NCI-H1436 (cell line): Measurements from ENCODE around the gene PDXK.

Experiments
- DNase-seq: peaks from one replicate; lab custom pipeline; 2025; lab: John Stamatoyannopoulos, UW

The PDXK gene

GRCh38 chr21:43764576-43765495 lies 45.9 kb downstream of the PDXK start:
- DNase-seq = no peak

GRCh38 chr21:43766734-43767497 lies 48.0 kb downstream of the PDXK start:
- DNase-seq = no peak

- DNase-seq = no peak
Observed at GRCh38 chr21:43767498-43767983, 48.6 kb downstream of the PDXK start.

- DNase-seq = no peak
Observed at GRCh38 chr21:43767984-43768867, 49.3 kb downstream of the PDXK start.

- no peak for DNase-seq
Observed at GRCh38 chr21:43768868-43769167, 49.9 kb downstream of the PDXK start.

GRCh38 chr21:43769325-43769958 lies 50.5 kb downstream of the PDXK start:
- no peak for DNase-seq

GRCh38 chr21:43770066-43770655 lies 51.2 kb downstream of the PDXK start:
- no peak for DNase-seq

GRCh38 chr21:43771199-43771675 lies 52.3 kb downstream of the PDXK start:
- no peak for DNase-seq

GRCh38 chr21:43771698-43772424 lies 52.9 kb downstream of the PDXK start:
- no peak for DNase-seq

- no peak for DNase-seq
Observed at GRCh38 chr21:43772425-43772821, 53.5 kb downstream of the PDXK start.

GRCh38 chr21:43774163-43774562 lies 55.2 kb downstream of the PDXK start:
- no peak for DNase-seq

GRCh38 chr21:43775190-43775589 lies 56.3 kb downstream of the PDXK start:
- DNase-seq = no peak

GRCh38 chr21:43775795-43776430 lies 57.0 kb downstream of the PDXK start, which contains the start of gene CSTB:
Gene CSTB, minus strand, starts transcription at chr21:43776308. Its CDS starts 39 bp downstream, at chr21:43776269.
- peak; percentile 73 for DNase-seq

GRCh38 chr21:43777953-43778352 lies 59.0 kb downstream of the PDXK start:
- no peak for DNase-seq

- no peak for DNase-seq
Observed at GRCh38 chr21:43778469-43779335, 59.8 kb downstream of the PDXK start.

- no peak for DNase-seq
Observed at GRCh38 chr21:43779660-43780059, 60.7 kb downstream of the PDXK start.

- DNase-seq = no peak
Observed at GRCh38 chr21:43781846-43782245, 62.9 kb downstream of the PDXK start.

- no peak for DNase-seq
Observed at GRCh38 chr21:43782431-43783097, 63.6 kb downstream of the PDXK start.
